Chondrocyte (in vitro differentiated cells): ENCODE data around the gene TTBK2. TPM values are rescaled to one million over a fixed set of nuclear protein-coding genes. Genes with fewer than 3 reads are reported as not detected.
A peak's percentile ranks its signal among the peaks of the same experiment; 100 is the strongest.

Experiments used
- DNase-seq: peaks from one replicate; pipeline ENCODE4 v3.0.0; 2021; ENCODE audit warnings: mixed read lengths, low spot score
- H3K27ac Mint-ChIP-seq: one replicate; pipeline ENCODE4 v1.8.0; 2021; ENCODE audit warnings: mild to moderate bottlenecking, moderate library complexity, mixed read lengths; ENCODE audit not compliant: unreplicated experiment
- H3K27me3 Mint-ChIP-seq: 2 replicates; pipeline ENCODE4 v1.8.0; 2021; ENCODE audit warnings: low read depth, mixed read lengths
- H3K36me3 Mint-ChIP-seq: 2 replicates; pipeline ENCODE4 v1.8.0; 2021; ENCODE audit warnings: low read depth, mixed read lengths
- H3K4me1 Mint-ChIP-seq: 2 replicates; pipeline ENCODE4 v1.8.0; 2021; ENCODE audit warnings: low read depth, mild to moderate bottlenecking, mixed read lengths
- H3K4me3 Mint-ChIP-seq: one replicate; pipeline ENCODE4 v1.8.0; 2021; ENCODE audit warnings: mild to moderate bottlenecking, moderate library complexity, mixed read lengths; ENCODE audit not compliant: unreplicated experiment
- H3K9me3 Mint-ChIP-seq: 2 replicates; pipeline ENCODE4 v1.8.0; 2021; ENCODE audit warnings: low read depth, mixed read lengths
- CTCF ChIP-seq: fragments of 200-600 bp; sonication (generic); IDR thresholded peaks from 2 replicates; pipeline ENCODE4 v1.5.0; 2021; ENCODE audit warnings: antibody characterized with exemption, mild to moderate bottlenecking, moderate library complexity
- total RNA-seq: library from RNA; stranded (reverse); gene quantifications from 3 replicates; pipeline ENCODE4 v1.2.1, GENCODE V29; 2021

The TTBK2 gene
- total RNA-seq, 1 donor from 2014 or later: 19.7 TPM

- Mint-ChIP-seq H3K4me1 (peaks cover 39% of the 10 kb centered on the region), H3K27me3 (no peaks in the 10 kb centered on the region), H3K4me3 (no peak overlapping the region), H3K9me3 (no peaks in the 10 kb centered on the region), H3K36me3 (no peaks in the 10 kb centered on the region), H3K27ac (peak overlapping the region; percentile 51)
- no peak for DNase-seq
- no peak for TF ChIP-seq CTCF
Measured at GRCh38 chr15:42918047-42918446, 2.5 kb downstream of the TTBK2 start.

GRCh38 chr15:42915654-42916315 lies 4.8 kb downstream of the TTBK2 start:
- TF ChIP-seq CTCF: no peak

GRCh38 chr15:42914728-42915497 lies 5.7 kb downstream of the TTBK2 start:
- Mint-ChIP-seq H3K27ac (no peak overlapping the region), H3K36me3 (no peaks in the 10 kb centered on the region), H3K9me3 (no peaks in the 10 kb centered on the region), H3K4me1 (peaks cover 32% of the 10 kb centered on the region), H3K4me3 (no peak overlapping the region), H3K27me3 (no peaks in the 10 kb centered on the region)
- TF ChIP-seq CTCF: no peak
- no peak for DNase-seq

More at GRCh38 chr15:42915654-42916315, 4.8 kb downstream of the TTBK2 start:
- no peaks in the 10 kb centered on the region for H3K36me3 Mint-ChIP-seq
- H3K4me1 Mint-ChIP-seq: peaks cover 32% of the 10 kb centered on the region
- no peaks in the 10 kb centered on the region for H3K9me3 Mint-ChIP-seq
- no peak overlapping the region for H3K4me3 Mint-ChIP-seq
- DNase-seq: no peak
- H3K27me3 Mint-ChIP-seq: no peaks in the 10 kb centered on the region
- H3K27ac Mint-ChIP-seq: no peak overlapping the region

- no peak for DNase-seq
- no peak overlapping the region for H3K4me3 Mint-ChIP-seq
- no peak for TF ChIP-seq CTCF
- no peaks in the 10 kb centered on the region for H3K9me3 Mint-ChIP-seq
- H3K27me3 Mint-ChIP-seq: no peaks in the 10 kb centered on the region
- no peak overlapping the region for H3K27ac Mint-ChIP-seq
- H3K36me3 Mint-ChIP-seq: no peaks in the 10 kb centered on the region
- H3K4me1 Mint-ChIP-seq: peaks cover 10% of the 10 kb centered on the region
Measured at GRCh38 chr15:42911058-42911592, 9.5 kb downstream of the TTBK2 start.

GRCh38 chr15:42908538-42908937 lies 12.0 kb downstream of the TTBK2 start:
- Mint-ChIP-seq H3K27ac (no peak overlapping the region), H3K27me3 (no peaks in the 10 kb centered on the region), H3K9me3 (no peaks in the 10 kb centered on the region), H3K4me3 (no peak overlapping the region), H3K36me3 (no peaks in the 10 kb centered on the region), H3K4me1 (peaks cover 8% of the 10 kb centered on the region)
- DNase-seq: no peak
- TF ChIP-seq CTCF: no peak
